MM.1S (cell line): ENCODE data around the gene APEH.

Experiments used
- DNase-seq: peaks from one replicate; pipeline ENCODE4 v3.0.0-alpha.2; 2015
- H2AFZ ChIP-seq: fragments of 300-600 bp; sonication (generic); 2 replicates; pipeline ENCODE4 v1.6.0; 2016; ENCODE audit warnings: antibody characterized with exemption, low read length
- H3F3A ChIP-seq: fragments of 300-600 bp; sonication (generic); 2 replicates; pipeline ENCODE4 v1.6.1; 2016; ENCODE audit warnings: mild to moderate bottlenecking, antibody characterized with exemption, low read length, moderate library complexity, mixed read lengths; ENCODE audit not compliant: insufficient read depth
- H3K27ac ChIP-seq: fragments of 300-600 bp; sonication (generic); 2 replicates; pipeline ENCODE4 v1.5.1; 2016; ENCODE audit warnings: mild to moderate bottlenecking, low read length
- H3K27me3 ChIP-seq: fragments of 300-600 bp; sonication (generic); replicated peaks from 2 replicates; pipeline ENCODE4 v1.6.0; 2016; ENCODE audit warnings: low read length; ENCODE audit not compliant: insufficient read depth
- H3K36me3 ChIP-seq: fragments of 300-600 bp; sonication (generic); replicated peaks from 2 replicates; pipeline ENCODE4 v1.6.1; 2016; ENCODE audit warnings: mild to moderate bottlenecking, low read length, mixed read lengths; ENCODE audit not compliant: insufficient read depth
- H3K4me1 ChIP-seq: fragments of 300-600 bp; sonication (generic); 2 replicates; pipeline ENCODE4 v1.6.1; 2016; ENCODE audit warnings: low read length, mixed read lengths
- H3K4me2 ChIP-seq: fragments of 300-600 bp; sonication (generic); 2 replicates; pipeline ENCODE4 v1.6.0; 2016; ENCODE audit warnings: low read depth, low read length
- H3K4me3 ChIP-seq: fragments of 300-600 bp; sonication (generic); 2 replicates; pipeline ENCODE4 v1.5.1; 2016; ENCODE audit warnings: low read length, mixed read lengths
- H3K79me2 ChIP-seq: fragments of 300-600 bp; sonication (generic); 2 replicates; pipeline ENCODE4 v1.6.1; 2016; ENCODE audit warnings: mixed run types, low read length, mixed read lengths
- H3K9ac ChIP-seq: fragments of 300-600 bp; sonication (generic); 2 replicates; pipeline ENCODE4 v1.6.1; 2016; ENCODE audit warnings: low read length, mixed read lengths
- H3K9me2 ChIP-seq: fragments of 300-600 bp; sonication (generic); replicated peaks from 2 replicates; pipeline ENCODE4 v1.6.1; 2016; ENCODE audit warnings: mild to moderate bottlenecking, low read length, mixed read lengths; ENCODE audit not compliant: insufficient read depth
- H3K9me3 ChIP-seq: fragments of 300-600 bp; sonication (generic); replicated peaks from 2 replicates; pipeline ENCODE4 v1.6.1; 2016; ENCODE audit warnings: mild to moderate bottlenecking, low read length, mixed read lengths; ENCODE audit not compliant: insufficient read depth
- H4K20me1 ChIP-seq: fragments of 300-600 bp; sonication (generic); 2 replicates; pipeline ENCODE4 v1.6.1; 2016; ENCODE audit warnings: mild to moderate bottlenecking, low read length, moderate library complexity, mixed read lengths; ENCODE audit not compliant: insufficient read depth
- CTCF ChIP-seq: fragments of 300-600 bp; sonication (generic); IDR thresholded peaks from 2 replicates; pipeline ENCODE4 v1.5.1; 2016; ENCODE audit warnings: antibody characterized with exemption, low read length, mixed read lengths
- EZH2 ChIP-seq: fragments of 300-600 bp; sonication (generic); optimal IDR thresholded peaks from 2 replicates; pipeline ENCODE3; 2017; ENCODE audit warnings: low read depth, mild to moderate bottlenecking, antibody characterized with exemption, low read length, mixed read lengths
- EZH2phosphoT487 ChIP-seq: fragments of 300-600 bp; sonication (generic); IDR thresholded peaks from 2 replicates; pipeline ENCODE4 v1.6.1; 2018; ENCODE audit warnings: antibody characterized with exemption, low read length

APEH gene

DNA sequence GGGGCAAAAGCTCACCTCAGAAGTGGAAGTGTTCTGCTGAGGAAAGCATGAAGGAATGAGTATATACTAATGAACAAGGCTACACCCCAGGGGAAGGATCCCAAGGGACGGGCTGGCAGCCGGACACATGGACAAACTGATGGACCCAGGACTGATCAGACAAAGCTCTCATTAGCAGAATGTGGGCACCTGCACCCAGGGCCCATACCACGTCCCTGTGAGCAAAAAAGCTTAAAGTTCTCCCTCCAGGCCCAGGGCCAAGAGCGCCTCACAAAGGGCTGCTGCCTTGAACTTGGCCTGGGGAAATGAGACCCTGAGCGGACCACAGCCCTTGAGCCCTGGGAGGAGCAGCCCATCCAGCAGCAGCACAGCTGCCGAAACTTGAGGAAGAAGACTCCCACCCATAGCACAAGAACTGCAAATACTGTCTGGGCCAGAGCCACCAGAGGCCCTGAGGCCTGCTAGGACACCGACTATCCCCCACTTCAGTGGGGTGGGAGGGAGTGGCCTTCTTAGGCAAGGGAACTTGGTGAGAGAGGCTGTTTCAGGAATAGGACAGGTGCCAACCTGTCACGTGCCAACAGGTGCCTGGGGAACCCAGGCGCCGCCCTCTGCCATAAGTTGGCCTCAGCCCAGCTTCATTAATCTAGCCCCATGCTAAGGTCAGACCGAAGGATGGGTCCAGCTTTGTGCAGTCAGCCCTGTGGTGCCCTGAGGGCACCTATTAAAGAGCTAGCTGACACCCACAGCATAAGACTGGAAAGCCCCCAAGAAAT, 51.9 kb downstream of the APEH start:
- H3K9ac ChIP-seq = no peak overlapping the region
- TF ChIP-seq EZH2 = no peak
- no peak for TF ChIP-seq CTCF
- no peak for TF ChIP-seq EZH2phosphoT487
- no peak for DNase-seq
- peaks cover 16% of the 10 kb centered on the region for H3F3A ChIP-seq
- no peaks in the 10 kb centered on the region for H3K27me3 ChIP-seq
- no peaks in the 10 kb centered on the region for H4K20me1 ChIP-seq
- peaks cover 26% of the 10 kb centered on the region for H3K79me2 ChIP-seq
- no peaks in the 10 kb centered on the region for H3K9me2 ChIP-seq
- H3K27ac ChIP-seq = peak overlapping the region; percentile 99; the same call in 1 of the 2 replicates
- H3K9me3 ChIP-seq = no peaks in the 10 kb centered on the region
- no peaks in the 10 kb centered on the region for H3K36me3 ChIP-seq
- H2AFZ ChIP-seq = no peak overlapping the region
- H3K4me2 ChIP-seq = no peak overlapping the region
- peaks cover 14% of the 10 kb centered on the region for H3K4me1 ChIP-seq
- no peak overlapping the region for H3K4me3 ChIP-seq

DNA sequence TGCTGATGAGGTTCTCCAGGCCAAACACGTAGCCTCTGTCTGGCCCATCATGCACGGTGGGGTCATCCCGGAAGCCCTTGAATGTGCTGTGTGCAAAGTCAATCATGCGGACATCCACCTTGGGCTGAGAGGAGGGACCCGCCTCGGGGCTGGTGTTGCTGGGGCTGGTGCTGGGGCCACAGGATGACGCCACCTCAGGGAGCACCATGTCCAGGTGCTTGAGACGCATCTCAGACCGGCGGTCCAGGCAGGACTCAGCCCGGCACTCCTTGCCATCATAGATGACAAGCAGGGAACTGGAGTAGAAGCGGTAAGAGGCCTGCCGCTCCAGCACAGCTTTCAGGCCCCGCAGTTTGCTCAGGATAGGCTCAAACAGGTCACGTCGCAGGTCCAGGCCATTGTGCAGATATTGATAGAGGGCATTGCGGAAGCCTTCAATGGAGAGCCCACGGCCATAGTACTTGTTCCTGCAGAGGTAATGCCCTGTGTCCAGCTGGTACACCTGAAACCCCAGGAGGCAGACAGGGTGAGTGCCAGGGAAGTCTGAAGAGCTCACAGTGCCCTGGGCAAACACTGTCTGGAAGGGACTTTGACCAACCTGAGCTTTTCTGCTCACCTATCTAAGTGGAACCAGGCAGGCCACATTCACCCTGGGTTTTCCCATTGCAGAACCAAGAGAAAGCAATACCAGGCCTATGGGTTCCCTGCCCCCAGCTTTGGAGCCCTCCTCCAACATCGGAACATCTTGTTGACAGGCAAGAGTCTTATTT, 53.2 kb downstream of the APEH start:
- Histone ChIP-seq H3K4me2 (no peak overlapping the region), H3K36me3 (no peaks in the 10 kb centered on the region; the same call in 1 of the 2 replicates), H3K79me2 (peaks cover 14% of the 10 kb centered on the region), H3K9me2 (no peaks in the 10 kb centered on the region), H3K9me3 (no peaks in the 10 kb centered on the region), H2AFZ (no peak overlapping the region), H3K27me3 (no peaks in the 10 kb centered on the region), H3F3A (peaks cover 16% of the 10 kb centered on the region), H4K20me1 (no peaks in the 10 kb centered on the region), H3K27ac (no peak overlapping the region), H3K4me1 (peaks cover 14% of the 10 kb centered on the region), H3K4me3 (no peak overlapping the region), H3K9ac (no peak overlapping the region)
- DNase-seq = no peak
- TF ChIP-seq EZH2phosphoT487 (no peak), EZH2 (no peak), CTCF (no peak)

GRCh38 chr3:49727924-49728361, 53.8 kb downstream of the APEH start:
- TF ChIP-seq CTCF = no peak
- no peak for TF ChIP-seq EZH2phosphoT487
- TF ChIP-seq EZH2 = no peak
- Histone ChIP-seq H3K4me2 (no peak overlapping the region), H3K79me2 (peaks cover 10% of the 10 kb centered on the region), H3F3A (peaks cover 16% of the 10 kb centered on the region), H3K9me2 (no peaks in the 10 kb centered on the region), H2AFZ (no peak overlapping the region), H3K4me3 (no peak overlapping the region), H4K20me1 (no peaks in the 10 kb centered on the region), H3K36me3 (no peaks in the 10 kb centered on the region; the same call in 1 of the 2 replicates), H3K4me1 (peaks cover 9% of the 10 kb centered on the region), H3K27ac (no peak overlapping the region), H3K9ac (no peak overlapping the region), H3K9me3 (no peaks in the 10 kb centered on the region), H3K27me3 (no peaks in the 10 kb centered on the region)
- no peak for DNase-seq
